GM21381 (cell line): ENCODE results near the gene PPARD.
A peak's percentile ranks its signal among the peaks of the same experiment; 100 is the strongest.
"Not testable (repeated sequence)": the region's sequence is repeated elsewhere in the genome, so short reads cannot be mapped to it uniquely, and the experiment has no call there.

ENCODE experiments used
- ATAC-seq: cut with Tn5 transposase; IDR thresholded peaks from one replicate; pipeline ENCODE4 v1.9.1; 2021; ENCODE audit warnings: mild to moderate bottlenecking, moderate library complexity; ENCODE audit not compliant: unreplicated experiment

Gene PPARD

GRCh38 chr6:35435074-35435837 is 92.9 kb downstream of the PPARD start:
- no peak for ATAC-seq

GRCh38 chr6:35436071-35436857 is 93.9 kb downstream of the PPARD start:
- ATAC-seq = no peak

GRCh38 chr6:35438378-35439065 is 96.2 kb downstream of the PPARD start:
- ATAC-seq = not testable (repeated sequence)

- no peak for ATAC-seq
Measured at GRCh38 chr6:35439308-35439707, 97.0 kb downstream of the PPARD start.

GRCh38 chr6:35441205-35441604 is 98.8 kb downstream of the PPARD start:
- ATAC-seq = no peak

GRCh38 chr6:35441642-35442041 is 99.3 kb downstream of the PPARD start:
- ATAC-seq = no peak

- ATAC-seq = no peak
Measured at GRCh38 chr6:35442693-35443092, 100.3 kb downstream of the PPARD start.

GRCh38 chr6:35443341-35444030 is 101.1 kb downstream of the PPARD start:
- ATAC-seq = no peak

- ATAC-seq = no peak
Measured at GRCh38 chr6:35445691-35446090, 103.3 kb downstream of the PPARD start.

- ATAC-seq = no peak
Measured at GRCh38 chr6:35448191-35448590, 105.8 kb downstream of the PPARD start.

- ATAC-seq = no peak
Measured at GRCh38 chr6:35449287-35449881, 107.0 kb downstream of the PPARD start.

GRCh38 chr6:35451354-35452182 is 109.2 kb downstream of the PPARD start:
- ATAC-seq = no peak

- ATAC-seq = peak; percentile 95
Measured at GRCh38 chr6:35452183-35453090, 110.1 kb downstream of the PPARD start, which contains the start of gene FANCE. Gene FANCE (plus strand): TSS chr6:35452338. CDS start chr6:35452546, 208 bp downstream.

GRCh38 chr6:35453236-35453635 is 110.9 kb downstream of the PPARD start:
- ATAC-seq = no peak

- no peak for ATAC-seq
Measured at GRCh38 chr6:35454391-35455110, 112.2 kb downstream of the PPARD start.

GRCh38 chr6:35457907-35458306 is 115.5 kb downstream of the PPARD start:
- ATAC-seq = no peak

- no peak for ATAC-seq
Measured at GRCh38 chr6:35461270-35461669, 118.9 kb downstream of the PPARD start.

- no peak for ATAC-seq
Measured at GRCh38 chr6:35463292-35463691, 120.9 kb downstream of the PPARD start.
